H9 (cell line): ENCODE data around the gene CHD6. TPM values are rescaled to one million over a fixed set of nuclear protein-coding genes. Genes with fewer than 3 reads are reported as not detected.

Source experiments
- DNase-seq: peaks from one replicate; pipeline ENCODE4 v3.0.0-alpha.2; 2017
- H2AFZ ChIP-seq: one replicate; pipeline ENCODE4 v1.6.1; 2013; ENCODE audit warnings: mild to moderate bottlenecking, low read length, control low read depth, moderate library complexity
- H2AK5ac ChIP-seq: 2 replicates; pipeline ENCODE4 v1.6.1; 2013; ENCODE audit warnings: low read length, control low read depth, mixed read lengths; ENCODE audit not compliant: insufficient read length
- H2BK120ac ChIP-seq: one replicate; pipeline ENCODE4 v1.6.1; 2013; ENCODE audit warnings: low read depth, mild to moderate bottlenecking, low read length, control low read depth, inconsistent platforms; ENCODE audit not compliant: poor library complexity, severe bottlenecking
- H2BK12ac ChIP-seq: 2 replicates; pipeline ENCODE4 v1.6.1; 2013; ENCODE audit warnings: low read length, control low read depth, mixed read lengths, low read depth; ENCODE audit not compliant: insufficient read length
- H2BK15ac ChIP-seq: 2 replicates; pipeline ENCODE4 v1.6.1; 2013; ENCODE audit warnings: low read depth, low read length, control low read depth
- H2BK20ac ChIP-seq: one replicate; pipeline ENCODE4 v1.6.1; 2013; ENCODE audit warnings: low read depth, mild to moderate bottlenecking, low read length, control low read depth, inconsistent platforms; ENCODE audit not compliant: poor library complexity, severe bottlenecking
- H2BK5ac ChIP-seq: 2 replicates; pipeline ENCODE4 v1.6.1; 2013; ENCODE audit warnings: low read length, control low read depth, mixed read lengths; ENCODE audit not compliant: insufficient read length
- H3K14ac ChIP-seq: 2 replicates; pipeline ENCODE4 v1.6.1; 2013; ENCODE audit warnings: low read length, control low read depth; ENCODE audit not compliant: insufficient read depth
- H3K18ac ChIP-seq: 2 replicates; pipeline ENCODE4 v1.6.1; 2013; ENCODE audit warnings: low read depth, mild to moderate bottlenecking, mixed read lengths, low read length, control low read depth; ENCODE audit not compliant: insufficient read length
- H3K23ac ChIP-seq: 2 replicates; pipeline ENCODE4 v1.6.1; 2013; ENCODE audit warnings: low read length, control low read depth, mixed read lengths, low read depth; ENCODE audit not compliant: insufficient read length
- H3K23me2 ChIP-seq: 2 replicates; pipeline ENCODE4 v1.6.1; 2013; ENCODE audit warnings: low read depth, mild to moderate bottlenecking, mixed read lengths, low read length, control low read depth; ENCODE audit not compliant: insufficient read length, poor library complexity, severe bottlenecking
- H3K27ac ChIP-seq: 2 replicates; pipeline ENCODE4 v1.5.1; 2013; ENCODE audit warnings: low read length, control low read depth, mixed read lengths, low read depth; ENCODE audit not compliant: insufficient read length
- H3K27me3 ChIP-seq: 2 replicates; pipeline ENCODE4 v1.6.1; 2013; ENCODE audit warnings: low read length, control low read depth, inconsistent platforms; ENCODE audit not compliant: insufficient read depth
- H3K4ac ChIP-seq: 2 replicates; pipeline ENCODE4 v1.6.1; 2013; ENCODE audit warnings: low read depth, mild to moderate bottlenecking, control low read depth, inconsistent platforms, low read length, moderate library complexity
- H3K4me1 ChIP-seq: 2 replicates; pipeline ENCODE4 v1.6.1; 2013; ENCODE audit warnings: low read length, control low read depth, inconsistent platforms; ENCODE audit not compliant: insufficient read depth
- H3K4me2 ChIP-seq: 2 replicates; pipeline ENCODE4 v1.6.1; 2013; ENCODE audit warnings: low read length, control low read depth, mixed read lengths; ENCODE audit not compliant: insufficient read length, insufficient read depth
- H3K56ac ChIP-seq: 2 replicates; pipeline ENCODE4 v1.6.1; 2013; ENCODE audit warnings: low read depth, mild to moderate bottlenecking, mixed read lengths, low read length, control low read depth; ENCODE audit not compliant: insufficient read length
- H3K79me1 ChIP-seq: 2 replicates; pipeline ENCODE4 v1.6.1; 2013; ENCODE audit warnings: low read depth, mild to moderate bottlenecking, moderate library complexity, low read length, control low read depth, inconsistent platforms; ENCODE audit not compliant: insufficient read depth, poor library complexity, severe bottlenecking
- H3K79me2 ChIP-seq: 2 replicates; pipeline ENCODE4 v1.6.1; 2013; ENCODE audit warnings: low read length, control low read depth, inconsistent platforms; ENCODE audit not compliant: insufficient read depth
- H3K9ac ChIP-seq: 2 replicates; pipeline ENCODE4 v1.6.1; 2013; ENCODE audit warnings: low read length, control low read depth, mixed read lengths; ENCODE audit not compliant: insufficient read length; ENCODE audit errors: extremely low read depth
- H3K9me3 ChIP-seq: one replicate; pipeline ENCODE4 v1.6.1; 2013; ENCODE audit warnings: low read depth, low read length, inconsistent platforms; ENCODE audit not compliant: control insufficient read depth
- H3T11ph ChIP-seq: one replicate; pipeline ENCODE4 v1.6.1; 2013; ENCODE audit warnings: mild to moderate bottlenecking, low read length, control low read depth, inconsistent platforms
- H4K20me1 ChIP-seq: one replicate; pipeline ENCODE4 v1.6.1; 2013; ENCODE audit not compliant: control insufficient read depth, insufficient read length, insufficient read depth
- H4K5ac ChIP-seq: 2 replicates; pipeline ENCODE4 v1.6.1; 2013; ENCODE audit warnings: low read depth, mild to moderate bottlenecking, mixed read lengths, low read length, control low read depth; ENCODE audit not compliant: insufficient read length
- H4K8ac ChIP-seq: replicated peaks from 2 replicates; pipeline ENCODE4 v1.6.1; 2013; ENCODE audit warnings: low read length, control low read depth, mixed read lengths, low read depth; ENCODE audit not compliant: insufficient read length
- H4K91ac ChIP-seq: 2 replicates; pipeline ENCODE4 v1.6.1; 2013; ENCODE audit warnings: low read depth, mild to moderate bottlenecking, moderate library complexity, mixed read lengths, low read length, control low read depth; ENCODE audit not compliant: insufficient read length
- H3K27ac Mint-ChIP-seq, 3 experiments: 2 replicates in 2 of 3; 3 replicates in 1 of 3; pipeline ENCODE4 v1.8.0; 2020 to 2021; ENCODE audit warnings: mixed read lengths in 3 of 3, mild to moderate bottlenecking in 1 of 3, moderate library complexity in 1 of 3
- H3K27me3 Mint-ChIP-seq: 2 replicates; pipeline ENCODE4 v1.8.0; 2021; ENCODE audit warnings: low read depth, mild to moderate bottlenecking, moderate library complexity, mixed read lengths
- H3K36me3 Mint-ChIP-seq, 3 experiments: 2 replicates in 2 of 3; 3 replicates in 1 of 3; pipeline ENCODE4 v1.8.0; 2020 to 2021; ENCODE audit warnings: low read depth in 3 of 3, mixed read lengths in 3 of 3; ENCODE audit not compliant: insufficient read depth in 1 of 3
- H3K4me1 Mint-ChIP-seq, 2 experiments: 2 replicates each; pipeline ENCODE4 v1.8.0; 2020; ENCODE audit warnings: mixed read lengths in 2 of 2
- H3K4me3 Mint-ChIP-seq, 2 experiments: 2 replicates in 1 of 2; 3 replicates in 1 of 2; pipeline ENCODE4 v1.8.0; 2020 to 2021; ENCODE audit warnings: mild to moderate bottlenecking in 2 of 2, mixed read lengths in 2 of 2, moderate library complexity in 1 of 2
- H3K9me3 Mint-ChIP-seq, 2 experiments: 2 replicates in 1 of 2; 3 replicates in 1 of 2; pipeline ENCODE4 v1.8.0; 2020; ENCODE audit warnings: mild to moderate bottlenecking in 2 of 2, mixed read lengths in 2 of 2, moderate library complexity in 1 of 2
- WGBS: extraction: QIAGEN DNeasy Blood & Tissue Kit; methylation state at CpG from one replicate; pipeline ENCODE4 v1.1.7; 2013; ENCODE audit warnings: missing lambda C conversion rate, low lambda C conversion rate, mixed read lengths; ENCODE audit not compliant: insufficient read length; ENCODE audit errors: extremely low coverage; 5-methylcytosine and 5-hydroxymethylcytosine counted together
- total RNA-seq: library from RNA; stranded (reverse); gene quantifications from 2 replicates; pipeline ENCODE4 v1.2.1, GENCODE V29; 2021
- TF ChIP-seq, protein P1 (sequence below): fragments of 200-600 bp; sonication (generic); conservative IDR thresholded peaks from 3 replicates; pipeline ENCODE4 v1.8.0; 2021; ENCODE audit warnings: antibody characterized with exemption, mild to moderate bottlenecking

The CHD6 gene
- total RNA-seq, 1 experiment from 2014 or later, result 51.5 TPM

DNA sequence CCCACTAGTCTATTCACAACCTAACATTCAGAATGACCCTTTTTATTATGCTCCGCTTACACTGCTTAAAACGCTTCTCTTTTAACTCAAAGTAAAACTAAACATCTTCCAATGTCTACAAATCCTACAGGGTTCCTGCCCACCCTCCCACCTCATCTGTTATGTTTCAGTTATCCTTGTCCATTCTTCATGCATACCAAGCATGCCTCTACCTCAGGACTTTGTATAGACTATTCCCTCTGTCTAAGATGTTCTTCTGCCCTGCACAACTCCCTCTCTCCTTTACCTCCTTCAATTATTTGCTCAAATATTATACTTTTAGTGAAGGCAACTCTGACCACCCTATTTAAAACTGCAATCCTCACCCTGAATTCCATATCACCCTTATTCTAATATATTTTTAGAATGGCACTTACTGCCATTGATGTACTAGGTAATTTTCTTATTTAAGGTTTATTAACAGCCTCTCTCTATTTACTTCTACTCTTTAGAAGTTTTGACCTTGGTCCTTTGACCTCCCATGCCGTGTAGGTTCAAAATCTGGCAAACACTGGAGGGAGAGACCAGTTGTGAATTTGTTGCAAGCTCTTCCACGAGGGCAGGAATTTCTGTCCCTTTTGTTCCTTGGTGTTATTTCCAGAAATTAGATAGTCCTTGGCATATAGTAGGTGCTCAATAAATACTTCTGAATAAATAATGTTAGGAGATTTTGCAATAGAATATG lies 111.8 kb downstream of the CHD6 start:
- Histone ChIP-seq H2BK15ac (no peak overlapping the region), H3K56ac (no peak overlapping the region), H3K14ac (no peak overlapping the region), H3K23ac (no peak overlapping the region), H3K18ac (no peak overlapping the region), H2BK120ac (no peak overlapping the region), H3K79me2 (no peaks in the 10 kb centered on the region), H4K8ac (no peak overlapping the region), H3K23me2 (no peaks in the 10 kb centered on the region), H3K4ac (no peak overlapping the region), H4K91ac (no peak overlapping the region), H2BK5ac (no peak overlapping the region), H3K9ac (no peak overlapping the region), H3K9me3 (no peaks in the 10 kb centered on the region), H4K20me1 (no peaks in the 10 kb centered on the region), H4K5ac (no peak overlapping the region), H3K27me3 (no peaks in the 10 kb centered on the region), H3T11ph (no peak overlapping the region), H3K79me1 (peaks cover 3% of the 10 kb centered on the region), H3K4me1 (no peaks in the 10 kb centered on the region), H2AK5ac (no peak overlapping the region), H2BK12ac (no peak overlapping the region), H3K4me2 (no peak overlapping the region), H2AFZ (no peak overlapping the region), H3K27ac (no peak overlapping the region), H2BK20ac (no peak overlapping the region)
- WGBS, result no CpG with 5 or more reads among the region's 4 CpGs
- no peak overlapping the region for H3K27ac Mint-ChIP-seq
- H3K27me3 Mint-ChIP-seq, result no peaks in the 10 kb centered on the region
- H3K36me3 Mint-ChIP-seq, result peaks cover 19 to 40% (median 30%) of the 10 kb centered on the region in 3 experiments
- no peak overlapping the region for H3K4me3 Mint-ChIP-seq
- H3K9me3 Mint-ChIP-seq, result no peaks in the 10 kb centered on the region; a peak in 4 of 5 replicates
- TF ChIP-seq, protein P1, sequence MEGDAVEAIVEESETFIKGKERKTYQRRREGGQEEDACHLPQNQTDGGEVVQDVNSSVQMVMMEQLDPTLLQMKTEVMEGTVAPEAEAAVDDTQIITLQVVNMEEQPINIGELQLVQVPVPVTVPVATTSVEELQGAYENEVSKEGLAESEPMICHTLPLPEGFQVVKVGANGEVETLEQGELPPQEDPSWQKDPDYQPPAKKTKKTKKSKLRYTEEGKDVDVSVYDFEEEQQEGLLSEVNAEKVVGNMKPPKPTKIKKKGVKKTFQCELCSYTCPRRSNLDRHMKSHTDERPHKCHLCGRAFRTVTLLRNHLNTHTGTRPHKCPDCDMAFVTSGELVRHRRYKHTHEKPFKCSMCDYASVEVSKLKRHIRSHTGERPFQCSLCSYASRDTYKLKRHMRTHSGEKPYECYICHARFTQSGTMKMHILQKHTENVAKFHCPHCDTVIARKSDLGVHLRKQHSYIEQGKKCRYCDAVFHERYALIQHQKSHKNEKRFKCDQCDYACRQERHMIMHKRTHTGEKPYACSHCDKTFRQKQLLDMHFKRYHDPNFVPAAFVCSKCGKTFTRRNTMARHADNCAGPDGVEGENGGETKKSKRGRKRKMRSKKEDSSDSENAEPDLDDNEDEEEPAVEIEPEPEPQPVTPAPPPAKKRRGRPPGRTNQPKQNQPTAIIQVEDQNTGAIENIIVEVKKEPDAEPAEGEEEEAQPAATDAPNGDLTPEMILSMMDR, result no peak
- peaks cover 10 to 12% of the 10 kb centered on the region in 2 experiments for H3K4me1 Mint-ChIP-seq
- no peak for DNase-seq
